ENCODE measurements around the gene ACVR1C. TPM values are rescaled to one million over a fixed set of nuclear protein-coding genes. Genes with fewer than 3 reads are reported as not detected.

ACVR1C gene
- polyA plus RNA-seq, 3 donors: 0.05 TPM; not detected in 2

DNA sequence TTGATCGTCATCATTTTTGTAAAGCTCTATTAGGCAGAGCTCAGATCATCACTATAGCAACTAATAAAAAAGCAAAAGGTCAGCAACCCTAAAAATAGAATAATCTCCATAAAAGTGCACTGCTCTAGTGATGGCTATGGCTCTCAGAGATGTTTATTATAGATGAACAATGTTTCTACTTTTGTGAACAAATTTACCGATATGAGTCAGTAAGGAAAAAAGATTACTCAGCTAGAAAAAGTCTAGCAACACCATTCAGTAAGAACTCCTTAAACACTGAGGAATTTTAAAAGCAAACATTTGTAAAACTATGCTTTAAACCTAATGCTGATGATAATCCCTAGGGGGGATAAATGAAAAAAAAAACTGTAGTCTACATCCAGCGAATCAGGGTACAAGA lies 69.6 kb downstream of the ACVR1C start:
- Histone ChIP-seq H2AFZ (ENCODE audit: insufficient read depth, low read depth, low read length, poor library complexity, severe bottlenecking) (no peak overlapping the region), H3K36me3 (replicated peaks in 1 of 2; ENCODE audit: control insufficient read depth in 1 of 2, insufficient read depth in 2 of 2, low read length in 2 of 2) (no peaks in the 10 kb centered on the region), H3K9me3 (replicated peaks in 1 of 2; ENCODE audit: control insufficient read depth in 1 of 2, insufficient read depth in 1 of 2, low read length in 2 of 2) (peaks cover 0 to 2% of the 10 kb centered on the region in 2 donors), H3K79me2 (ENCODE audit: insufficient read depth, low read length) (no peaks in the 10 kb centered on the region), H3K27ac (ENCODE audit: low read depth in 1 of 2, low read length in 2 of 2) (no peak overlapping the region), H3K9ac (ENCODE audit: insufficient read depth, low read length, poor library complexity, severe bottlenecking) (no peak overlapping the region), H4K20me1 (ENCODE audit: insufficient read depth, low read length) (no peaks in the 10 kb centered on the region), H3K4me3 (replicated peaks in 1 of 3; ENCODE audit: low read depth in 2 of 3, low read length in 3 of 3) (no peak overlapping the region), H3K27me3 (ENCODE audit: control insufficient read depth in 2 of 2, insufficient read depth in 2 of 2, low read length in 2 of 2) (no peaks in the 10 kb centered on the region), H3K4me2 (replicated peaks; ENCODE audit: extremely low read depth, low read length, poor library complexity, severe bottlenecking) (no peak overlapping the region), H3K4me1 (ENCODE audit: control insufficient read depth in 1 of 2, insufficient read depth in 2 of 2, low read length in 2 of 2) (no peaks in the 10 kb centered on the region)
- WGBS (ENCODE audit: insufficient coverage): no CpG with 5 or more reads among the region's 3 CpGs
- Mint-ChIP-seq H3K27ac (no peak overlapping the region), H3K36me3 (no peaks in the 10 kb centered on the region), H3K4me1 (no peaks in the 10 kb centered on the region), H3K9me3 (peaks cover 0 to 12% (median 3%) of the 10 kb centered on the region in 7 donors), H3K27me3 (ENCODE audit: low read depth in 3 of 3) (no peaks in the 10 kb centered on the region), H3K4me3 (no peak overlapping the region)
- DNase-seq: no peak
- intact Hi-C loops (cut with micrococcal nuclease): no loop called here
- no peak for TF ChIP-seq CTCF (IDR thresholded peaks at IDR 0.05)

DNA sequence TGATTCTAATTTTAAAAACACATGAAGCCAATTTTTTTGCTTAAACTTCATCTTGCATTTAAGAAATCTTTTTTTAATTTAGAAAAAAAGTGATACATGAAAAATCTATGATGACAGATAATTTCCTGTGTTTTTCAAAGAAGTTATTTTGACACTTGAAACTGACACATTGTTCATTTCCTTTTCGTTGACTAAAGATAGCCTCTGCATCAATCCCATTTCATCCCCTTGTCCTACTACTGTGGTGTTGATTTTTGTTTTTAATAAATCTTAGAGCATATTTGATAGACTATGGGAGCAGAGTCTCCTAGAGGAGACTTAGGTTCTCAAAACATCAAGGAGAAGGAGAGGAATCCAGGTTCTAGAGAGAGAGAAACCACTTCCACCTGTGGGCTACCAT lies 70.9 kb downstream of the ACVR1C start:
- no peaks in the 10 kb centered on the region for H3K79me2 ChIP-seq (ENCODE audit: insufficient read depth, low read length)
- H3K9me3 Mint-ChIP-seq: peaks cover 0 to 6% (median 2%) of the 10 kb centered on the region in 7 donors
- no peaks in the 10 kb centered on the region for H4K20me1 ChIP-seq (ENCODE audit: insufficient read depth, low read length)
- no peaks in the 10 kb centered on the region for H3K36me3 Mint-ChIP-seq
- H3K27me3 Mint-ChIP-seq (ENCODE audit: low read depth in 3 of 3): no peaks in the 10 kb centered on the region
- H3K9me3 ChIP-seq (replicated peaks in 1 of 2; ENCODE audit: control insufficient read depth in 1 of 2, insufficient read depth in 1 of 2, low read length in 2 of 2): peaks cover 0 to 2% of the 10 kb centered on the region in 2 donors
- no peak overlapping the region for H3K27ac Mint-ChIP-seq
- no peaks in the 10 kb centered on the region for H3K4me1 Mint-ChIP-seq
- H3K4me3 Mint-ChIP-seq: no peak overlapping the region
- no peak overlapping the region for H3K27ac ChIP-seq (ENCODE audit: low read depth in 1 of 2, low read length in 2 of 2)
- no peak overlapping the region for H2AFZ ChIP-seq (ENCODE audit: insufficient read depth, low read depth, low read length, poor library complexity, severe bottlenecking)
- TF ChIP-seq CTCF (IDR thresholded peaks at IDR 0.05): no peak
- H3K4me2 ChIP-seq (replicated peaks; ENCODE audit: extremely low read depth, low read length, poor library complexity, severe bottlenecking): no peak overlapping the region
- H3K4me1 ChIP-seq (ENCODE audit: control insufficient read depth in 1 of 2, insufficient read depth in 2 of 2, low read length in 2 of 2): no peaks in the 10 kb centered on the region
- intact Hi-C loops (cut with micrococcal nuclease): no loop called here
- no peaks in the 10 kb centered on the region for H3K36me3 ChIP-seq (replicated peaks in 1 of 2; ENCODE audit: control insufficient read depth in 1 of 2, insufficient read depth in 2 of 2, low read length in 2 of 2)
- no peaks in the 10 kb centered on the region for H3K27me3 ChIP-seq (ENCODE audit: control insufficient read depth in 2 of 2, insufficient read depth in 2 of 2, low read length in 2 of 2)
- no peak overlapping the region for H3K9ac ChIP-seq (ENCODE audit: insufficient read depth, low read length, poor library complexity, severe bottlenecking)
- no peak overlapping the region for H3K4me3 ChIP-seq (replicated peaks in 1 of 3; ENCODE audit: low read depth in 2 of 3, low read length in 3 of 3)
- DNase-seq: no peak
- WGBS (ENCODE audit: insufficient coverage): no CpG with 5 or more reads among the region's 1 CpG

Data from CD14-positive monocyte (primary cell).